Activated CD4-positive, alpha-beta T cell treated with anti-CD3 and anti-CD28 coated beads, Interleukin-2, amount 10 ng/mL, durations not matched to agents 7 days and 5 days (primary cell): ENCODE results near the gene ALKBH7. TPM values are rescaled to one million over a fixed set of nuclear protein-coding genes. Genes with fewer than 3 reads are reported as not detected.
"Not testable (repeated sequence)": the region's sequence is repeated elsewhere in the genome, so short reads cannot be mapped to it uniquely, and the experiment has no call there.

Source experiments
- CTCF ChIA-PET: fragments of 350-600 bp; sonication (Branson Sonifier 250); formaldehyde crosslinking; loops from one replicate; lab custom pipeline; 2021; ENCODE audit warnings: antibody characterized with exemption; lab: Charles Lee
- POLR2A ChIA-PET: fragments of 350-600 bp; sonication (Branson Sonifier 250); formaldehyde crosslinking; loops from one replicate; lab custom pipeline; 2021; ENCODE audit warnings: antibody characterized with exemption; lab: Charles Lee
- DNase-seq: peaks from one replicate; pipeline ENCODE4 v3.0.0-alpha.2; 2020
- H3K27ac Mint-ChIP-seq: one replicate; pipeline ENCODE4 v1.8.0; 2021; ENCODE audit warnings: mild to moderate bottlenecking, moderate library complexity, mixed read lengths
- H3K27me3 Mint-ChIP-seq: one replicate; pipeline ENCODE4 v1.8.0; 2021; ENCODE audit warnings: mixed read lengths
- H3K36me3 Mint-ChIP-seq: one replicate; pipeline ENCODE4 v1.8.0; 2021; ENCODE audit warnings: low read depth, mixed read lengths
- H3K4me1 Mint-ChIP-seq: one replicate; pipeline ENCODE4 v1.8.0; 2021; ENCODE audit warnings: mixed read lengths
- H3K4me3 Mint-ChIP-seq: one replicate; pipeline ENCODE4 v1.8.0; 2021; ENCODE audit warnings: mild to moderate bottlenecking, moderate library complexity, mixed read lengths
- H3K9me3 Mint-ChIP-seq: one replicate; pipeline ENCODE4 v1.8.0; 2021; ENCODE audit warnings: mixed read lengths
- total RNA-seq, 2 experiments: library from RNA; stranded (reverse); gene quantifications; one replicate each; pipeline ENCODE4 v1.2.3, GENCODE V29; 2021

The ALKBH7 gene, protein sequence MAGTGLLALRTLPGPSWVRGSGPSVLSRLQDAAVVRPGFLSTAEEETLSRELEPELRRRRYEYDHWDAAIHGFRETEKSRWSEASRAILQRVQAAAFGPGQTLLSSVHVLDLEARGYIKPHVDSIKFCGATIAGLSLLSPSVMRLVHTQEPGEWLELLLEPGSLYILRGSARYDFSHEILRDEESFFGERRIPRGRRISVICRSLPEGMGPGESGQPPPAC
- total RNA-seq, result 10 to 100 TPM; 32.8 to 48.2 TPM

DNA sequence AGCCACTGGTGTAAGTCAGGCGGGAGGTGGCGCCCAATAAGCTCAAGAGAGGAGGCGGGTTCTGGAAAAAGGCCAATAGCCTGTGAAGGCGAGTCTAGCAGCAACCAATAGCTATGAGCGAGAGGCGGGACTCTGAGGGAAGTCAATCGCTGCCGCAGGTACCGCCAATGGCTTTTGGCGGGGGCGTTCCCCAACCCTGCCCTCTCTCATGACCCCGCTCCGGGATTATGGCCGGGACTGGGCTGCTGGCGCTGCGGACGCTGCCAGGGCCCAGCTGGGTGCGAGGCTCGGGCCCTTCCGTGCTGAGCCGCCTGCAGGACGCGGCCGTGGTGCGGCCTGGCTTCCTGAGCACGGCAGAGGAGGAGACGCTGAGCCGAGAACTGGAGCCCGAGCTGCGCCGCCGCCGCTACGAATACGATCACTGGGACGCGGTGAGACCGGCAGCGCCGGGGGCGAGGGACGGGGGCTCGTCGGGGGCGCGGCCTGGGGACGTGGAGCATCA lies at the start of gene ALKBH7:
ALKBH7 (plus strand) TSS at position 201 of the 502 bp plus-strand sequence; CDS start at position 228, 27 bp downstream.
- H3K4me1 Mint-ChIP-seq, result peaks cover 16% of the 10 kb centered on the region
- H3K4me3 Mint-ChIP-seq, result peak within 1 kb of the TSS; percentile 89
- H3K27ac Mint-ChIP-seq, result peak within 1 kb of the TSS; percentile 95
- CTCF ChIA-PET, result interaction anchor here (0.6 to 2.1 kb wide), 6 partner anchors 10 to 543 kb away, joined by 3 to 15 read pairs (median 4); partner anchors contain the start of genes CLPP and GTF2F1
- POLR2A ChIA-PET, result interaction anchor here (1.4 kb wide), 1 partner anchor 11 kb away, joined by 19 read pairs; the partner anchor contains the start of gene CLPP
- DNase-seq, result peak; percentile 99
- H3K9me3 Mint-ChIP-seq, result no peaks in the 10 kb centered on the region
- peaks cover 16% of the 10 kb centered on the region for H3K36me3 Mint-ChIP-seq
- H3K27me3 Mint-ChIP-seq, result no peaks in the 10 kb centered on the region

- Mint-ChIP-seq H3K27ac (no peak overlapping the region), H3K27me3 (no peaks in the 10 kb centered on the region), H3K36me3 (peaks cover 2% of the 10 kb centered on the region), H3K4me1 (peaks cover 3% of the 10 kb centered on the region), H3K4me3 (no peak overlapping the region), H3K9me3 (no peaks in the 10 kb centered on the region)
- CTCF ChIA-PET, result interaction anchor here (1.2 kb wide), 1 partner anchor 39 kb away, joined by 4 read pairs; no protein-coding TSS in a partner anchor
- DNase-seq, result no peak
- POLR2A ChIA-PET, result no interaction called here
These were observed 47.8 kb upstream of the ALKBH7 start for GRCh38 chr19:6324757-6325156.

DNA sequence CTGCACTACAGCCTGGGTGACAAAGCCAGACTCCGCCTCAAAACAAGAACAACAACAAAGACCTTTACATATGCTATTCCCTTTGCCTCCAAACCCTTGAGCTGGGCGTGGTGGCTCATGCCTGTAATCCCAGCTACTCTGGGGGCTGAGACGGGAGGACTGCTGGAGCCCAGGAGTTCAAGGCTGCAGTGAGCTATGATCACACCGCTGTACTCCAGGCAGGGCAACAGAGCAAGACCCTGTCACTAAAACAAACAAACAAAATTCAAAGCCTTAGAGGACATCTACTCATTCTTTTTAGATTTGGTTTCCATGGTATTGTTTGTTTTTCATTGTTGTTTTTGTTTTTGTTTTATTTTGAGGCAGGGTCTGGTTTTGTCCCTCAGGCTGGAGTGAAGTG lies 47.0 kb upstream of the ALKBH7 start:
- no peak for DNase-seq
- H3K9me3 Mint-ChIP-seq, result no peaks in the 10 kb centered on the region
- ChIA-PET CTCF (interaction anchor here (0.6 kb wide), 1 partner anchor 22 kb away, joined by 3 read pairs; no protein-coding TSS in a partner anchor), POLR2A (no interaction called here)
- H3K4me1 Mint-ChIP-seq, result peaks cover 3% of the 10 kb centered on the region
- peaks cover 2% of the 10 kb centered on the region for H3K36me3 Mint-ChIP-seq
- H3K27ac Mint-ChIP-seq, result no peak overlapping the region
- no peak overlapping the region for H3K4me3 Mint-ChIP-seq
- H3K27me3 Mint-ChIP-seq, result no peaks in the 10 kb centered on the region

DNA sequence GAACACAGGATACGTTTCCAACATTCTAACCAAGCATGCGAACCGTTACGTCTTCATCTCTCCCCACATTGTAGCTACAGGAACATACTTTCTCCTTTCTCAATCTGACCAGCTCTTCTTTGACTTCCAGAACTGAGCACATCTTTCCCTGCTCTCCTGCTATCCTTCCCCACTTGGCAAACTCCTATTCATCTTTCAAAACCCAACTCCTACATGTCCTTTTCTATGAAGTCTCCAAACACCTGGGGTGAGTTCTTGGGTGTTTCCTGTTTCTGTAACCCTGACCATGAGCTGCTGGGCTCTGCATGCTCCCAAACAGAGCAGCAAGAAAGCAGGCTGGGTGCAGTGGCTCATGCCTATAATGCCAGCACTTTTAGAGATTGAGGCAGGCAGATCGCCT lies 45.8 kb upstream of the ALKBH7 start:
- Mint-ChIP-seq H3K27me3 (no peaks in the 10 kb centered on the region), H3K4me1 (peaks cover 3% of the 10 kb centered on the region), H3K36me3 (peaks cover 2% of the 10 kb centered on the region), H3K4me3 (no peak overlapping the region), H3K9me3 (no peaks in the 10 kb centered on the region), H3K27ac (no peak overlapping the region)
- ChIA-PET CTCF (no interaction called here), POLR2A (no interaction called here)
- no peak for DNase-seq

DNA sequence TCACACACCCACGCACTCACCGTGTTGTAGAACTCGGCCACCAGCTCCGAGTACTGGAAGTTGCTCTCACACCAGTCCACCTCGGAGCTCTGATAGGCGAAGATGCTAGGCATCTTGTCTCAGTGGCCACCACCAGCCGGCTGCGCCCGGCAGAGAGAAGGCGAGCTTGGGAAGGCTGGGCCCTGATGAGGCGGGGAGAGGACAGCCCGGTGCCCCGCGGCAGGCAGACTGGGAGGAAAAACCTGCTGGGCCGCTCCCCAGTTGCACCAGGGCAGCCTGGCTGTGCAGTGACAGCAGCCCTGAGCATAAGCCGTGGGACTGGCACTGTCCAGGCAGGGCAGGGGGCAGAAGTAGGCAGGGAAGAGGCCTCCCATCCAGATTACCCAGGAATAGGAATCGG lies 39.2 kb upstream of the ALKBH7 start, which contains the start of gene ACER1:
ACER1 (minus strand) TSS at position 174 of the 400 bp plus-strand sequence; CDS start at position 113, 61 bp downstream.
- POLR2A ChIA-PET, result no interaction called here
- DNase-seq, result no peak
- no peaks in the 10 kb centered on the region for H3K27me3 Mint-ChIP-seq
- H3K9me3 Mint-ChIP-seq, result no peaks in the 10 kb centered on the region
- CTCF ChIA-PET, result no interaction called here
- H3K4me1 Mint-ChIP-seq, result no peaks in the 10 kb centered on the region
- H3K4me3 Mint-ChIP-seq, result no peak within 1 kb of the TSS
- no peaks in the 10 kb centered on the region for H3K36me3 Mint-ChIP-seq
- H3K27ac Mint-ChIP-seq, result no peak within 1 kb of the TSS

DNA sequence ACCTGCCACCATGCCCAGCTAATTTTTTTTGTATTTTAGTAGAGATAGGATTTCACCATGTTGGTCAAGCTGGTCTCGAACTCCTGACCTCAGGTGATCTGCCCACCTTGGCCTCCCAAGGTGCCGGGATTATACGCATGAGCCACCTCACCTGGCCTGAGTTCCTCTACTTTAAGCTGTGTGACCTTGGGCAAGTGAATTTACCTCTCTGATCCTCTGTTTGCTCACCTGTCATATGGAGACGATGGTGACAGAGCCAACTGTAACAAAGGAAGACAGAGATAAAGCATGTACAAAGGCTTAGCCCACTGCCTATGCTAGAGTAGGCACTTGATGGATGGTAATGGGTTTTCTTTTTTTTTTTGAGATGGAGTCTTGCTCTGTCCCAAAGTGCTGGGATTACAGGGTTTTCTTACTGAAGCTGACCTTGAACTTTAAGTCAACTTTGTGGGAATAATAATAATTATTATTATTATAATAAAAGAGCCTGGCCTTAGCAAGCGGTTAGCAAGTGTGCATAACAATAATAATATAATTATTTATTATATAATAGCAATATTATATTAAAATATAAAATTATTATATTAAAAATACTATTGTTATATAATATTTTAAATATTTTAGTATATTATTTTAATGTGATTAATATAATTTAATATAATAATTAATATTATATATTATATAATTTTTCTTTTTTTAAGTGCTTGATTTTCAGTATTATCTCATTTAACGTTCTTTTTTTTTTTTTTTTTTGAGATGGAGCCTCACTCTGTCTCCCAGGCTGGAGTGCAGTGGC lies 37.9 kb upstream of the ALKBH7 start:
- Mint-ChIP-seq H3K4me1 (no peaks in the 10 kb centered on the region), H3K27ac (no peak overlapping the region), H3K36me3 (peaks cover 2% of the 10 kb centered on the region), H3K9me3 (no peaks in the 10 kb centered on the region), H3K27me3 (no peaks in the 10 kb centered on the region), H3K4me3 (no peak overlapping the region)
- ChIA-PET CTCF (no interaction called here), POLR2A (no interaction called here)
- DNase-seq, result no peak

GRCh38 chr19:6340493-6341201 lies 31.9 kb upstream of the ALKBH7 start:
- H3K9me3 Mint-ChIP-seq, result peaks cover 4% of the 10 kb centered on the region
- H3K27ac Mint-ChIP-seq, result no peak overlapping the region
- POLR2A ChIA-PET, result no interaction called here
- no peaks in the 10 kb centered on the region for H3K4me1 Mint-ChIP-seq
- no peak for DNase-seq
- H3K4me3 Mint-ChIP-seq, result no peak overlapping the region
- H3K36me3 Mint-ChIP-seq, result peaks cover 8% of the 10 kb centered on the region
- CTCF ChIA-PET, result interaction anchor here (0.6 to 0.9 kb wide), 2 partner anchors 9 to 250 kb away, joined by 3 read pairs; no protein-coding TSS in a partner anchor
- no peaks in the 10 kb centered on the region for H3K27me3 Mint-ChIP-seq

DNA sequence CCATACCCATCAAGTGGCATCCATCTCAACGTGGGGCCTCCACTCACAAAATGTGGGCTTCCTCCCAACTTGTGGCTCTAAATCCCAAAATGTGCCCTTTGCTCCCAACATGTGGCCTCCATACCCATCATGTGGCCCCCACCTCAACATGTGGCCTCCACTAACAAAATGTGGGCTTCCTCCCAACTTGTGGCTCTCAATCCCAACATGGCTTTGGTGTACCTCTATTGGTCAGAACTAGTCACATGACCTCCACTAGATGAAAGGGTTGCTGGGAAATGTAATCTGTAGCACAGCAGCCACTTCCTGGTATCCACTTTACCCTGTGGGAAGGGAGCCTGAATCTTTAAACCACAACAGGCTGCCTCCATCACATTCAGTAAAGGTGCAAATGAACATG lies 29.1 kb upstream of the ALKBH7 start:
- POLR2A ChIA-PET, result no interaction called here
- CTCF ChIA-PET, result no interaction called here
- no peak for DNase-seq
- Mint-ChIP-seq H3K4me3 (no peak overlapping the region), H3K9me3 (peaks cover 4% of the 10 kb centered on the region), H3K36me3 (peaks cover 8% of the 10 kb centered on the region), H3K27me3 (no peaks in the 10 kb centered on the region), H3K4me1 (no peaks in the 10 kb centered on the region), H3K27ac (no peak overlapping the region)

DNA sequence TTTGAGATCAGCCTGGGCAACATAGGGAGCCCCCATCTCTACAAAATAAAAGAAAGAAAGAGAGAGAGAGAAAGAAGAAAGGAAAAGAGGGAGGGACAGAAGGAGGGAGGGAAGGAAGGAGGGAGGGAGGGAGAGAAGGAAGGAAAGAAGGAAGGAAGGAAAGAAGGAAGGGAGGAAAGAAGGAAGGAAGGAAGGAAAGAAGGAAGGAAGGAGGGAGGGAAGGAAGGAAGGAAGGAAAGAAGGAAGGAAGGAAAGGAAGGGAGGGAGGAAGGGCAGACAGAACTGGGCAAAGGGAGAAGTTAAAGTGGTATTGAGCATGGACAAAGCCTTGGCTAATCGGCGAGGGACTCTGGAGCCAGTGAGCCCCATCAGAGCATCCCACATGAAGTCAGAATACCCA lies 23.3 kb upstream of the ALKBH7 start:
- H3K4me3 Mint-ChIP-seq, POLR2A ChIA-PET, H3K27ac Mint-ChIP-seq, H3K9me3 Mint-ChIP-seq, DNase-seq, H3K27me3 Mint-ChIP-seq, H3K4me1 Mint-ChIP-seq: not testable (repeated sequence)
- CTCF ChIA-PET, result interaction anchor here (1.2 kb wide), 1 partner anchor 8 kb away, joined by 3 read pairs; no protein-coding TSS in a partner anchor
- peaks cover 10% of the 10 kb centered on the region for H3K36me3 Mint-ChIP-seq

DNA sequence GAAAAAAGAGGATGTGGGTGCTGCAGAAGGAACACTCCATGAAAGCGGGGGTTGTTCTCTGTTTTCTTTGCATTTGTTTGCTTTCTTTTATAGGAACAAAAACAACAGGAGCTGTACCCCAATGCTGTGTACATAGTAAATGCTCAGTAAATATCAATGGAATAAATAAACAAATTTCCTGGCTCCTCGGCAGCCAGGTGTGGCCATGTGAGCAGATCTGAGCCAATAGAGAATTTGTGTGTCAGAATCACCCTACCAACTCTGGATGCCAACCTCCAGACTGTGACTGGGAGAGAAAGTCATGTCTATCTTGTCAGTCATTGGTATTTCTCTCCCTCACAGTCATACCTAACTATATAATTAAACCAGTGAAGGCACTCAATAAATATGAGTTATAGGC lies 21.9 kb upstream of the ALKBH7 start:
- CTCF ChIA-PET, result no interaction called here
- H3K27ac Mint-ChIP-seq, result no peak overlapping the region
- H3K4me3 Mint-ChIP-seq, result no peak overlapping the region
- no peaks in the 10 kb centered on the region for H3K9me3 Mint-ChIP-seq
- peaks cover 10% of the 10 kb centered on the region for H3K36me3 Mint-ChIP-seq
- POLR2A ChIA-PET, result no interaction called here
- no peaks in the 10 kb centered on the region for H3K4me1 Mint-ChIP-seq
- H3K27me3 Mint-ChIP-seq, result no peaks in the 10 kb centered on the region
- no peak for DNase-seq

GRCh38 chr19:6352381-6353165 lies 20.0 kb upstream of the ALKBH7 start:
- ChIA-PET CTCF (interaction anchor here (0.6 kb wide), 1 partner anchor 166 kb away, joined by 3 read pairs; no protein-coding TSS in a partner anchor), POLR2A (no interaction called here)
- H3K9me3 Mint-ChIP-seq, result no peaks in the 10 kb centered on the region
- H3K27ac Mint-ChIP-seq, result no peak overlapping the region
- peaks cover 10% of the 10 kb centered on the region for H3K36me3 Mint-ChIP-seq
- no peak for DNase-seq
- no peaks in the 10 kb centered on the region for H3K4me1 Mint-ChIP-seq
- H3K4me3 Mint-ChIP-seq, result no peak overlapping the region
- no peaks in the 10 kb centered on the region for H3K27me3 Mint-ChIP-seq
